NB4 (cell line): ENCODE data around the gene ITGB4.
A peak's percentile ranks its signal among the peaks of the same experiment; 100 is the strongest.

Experiments used
- MYC ChIP-seq: IDR thresholded peaks from 2 replicates; pipeline ENCODE4 v1.6.1; 2011; ENCODE audit warnings: low read depth, low read length
- POLR2A ChIP-seq: IDR thresholded peaks from 2 replicates; pipeline ENCODE4 v1.6.1; 2011; ENCODE audit warnings: mild to moderate bottlenecking; ENCODE audit not compliant: insufficient read length; ENCODE audit errors: extremely low read depth
- TF ChIP-seq, protein P1 (sequence below): IDR thresholded peaks from one replicate; pipeline ENCODE4 v1.5.1; 2012; ENCODE audit warnings: low read depth, low read length
- TF ChIP-seq, protein P2 (sequence below): IDR thresholded peaks from 2 replicates; pipeline ENCODE4 v1.6.1; 2011; ENCODE audit warnings: low read depth, low read length

DNA sequence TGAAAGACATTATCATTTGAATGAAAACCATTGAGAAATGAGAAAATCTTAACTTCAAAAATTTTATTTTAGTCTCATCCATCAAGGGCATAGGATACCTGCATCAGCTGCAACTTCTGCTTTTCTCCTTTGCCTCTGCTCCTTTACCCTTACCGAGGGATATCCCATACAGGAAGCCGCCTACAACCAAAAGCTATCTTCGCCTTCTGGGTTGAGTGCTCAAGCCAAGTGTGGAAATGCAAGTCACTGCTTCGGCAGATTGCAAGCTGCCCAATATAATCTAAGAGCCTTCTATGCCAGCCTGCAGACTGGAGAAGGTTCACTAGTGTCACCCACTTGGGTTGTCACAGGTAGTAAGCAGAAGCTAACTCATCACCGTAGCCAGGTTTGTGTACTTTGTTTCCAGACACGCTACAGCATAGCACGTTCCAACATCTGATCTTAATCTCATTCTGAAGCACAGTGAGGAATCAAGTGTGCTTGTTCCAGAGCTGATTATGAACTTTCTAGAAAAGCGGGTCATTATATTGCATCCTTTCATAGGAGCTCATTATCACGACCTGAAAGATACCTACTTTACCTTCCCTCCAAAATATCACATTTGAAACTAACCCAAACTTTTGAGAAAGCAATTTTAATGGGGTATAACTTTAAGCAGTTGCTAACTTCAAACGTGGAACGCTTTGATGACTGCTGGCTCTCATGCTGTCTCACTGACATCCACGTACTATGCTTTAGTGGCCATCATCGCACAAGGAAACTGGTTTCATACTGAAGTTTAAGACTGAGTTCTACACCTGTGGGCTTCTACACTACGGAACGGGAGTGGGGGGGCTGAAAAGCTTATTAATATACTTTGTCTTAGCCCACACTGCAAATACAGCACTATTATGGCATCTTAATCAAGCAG is 55.4 kb downstream of the ITGB4 start:
- TF ChIP-seq, protein P1, sequence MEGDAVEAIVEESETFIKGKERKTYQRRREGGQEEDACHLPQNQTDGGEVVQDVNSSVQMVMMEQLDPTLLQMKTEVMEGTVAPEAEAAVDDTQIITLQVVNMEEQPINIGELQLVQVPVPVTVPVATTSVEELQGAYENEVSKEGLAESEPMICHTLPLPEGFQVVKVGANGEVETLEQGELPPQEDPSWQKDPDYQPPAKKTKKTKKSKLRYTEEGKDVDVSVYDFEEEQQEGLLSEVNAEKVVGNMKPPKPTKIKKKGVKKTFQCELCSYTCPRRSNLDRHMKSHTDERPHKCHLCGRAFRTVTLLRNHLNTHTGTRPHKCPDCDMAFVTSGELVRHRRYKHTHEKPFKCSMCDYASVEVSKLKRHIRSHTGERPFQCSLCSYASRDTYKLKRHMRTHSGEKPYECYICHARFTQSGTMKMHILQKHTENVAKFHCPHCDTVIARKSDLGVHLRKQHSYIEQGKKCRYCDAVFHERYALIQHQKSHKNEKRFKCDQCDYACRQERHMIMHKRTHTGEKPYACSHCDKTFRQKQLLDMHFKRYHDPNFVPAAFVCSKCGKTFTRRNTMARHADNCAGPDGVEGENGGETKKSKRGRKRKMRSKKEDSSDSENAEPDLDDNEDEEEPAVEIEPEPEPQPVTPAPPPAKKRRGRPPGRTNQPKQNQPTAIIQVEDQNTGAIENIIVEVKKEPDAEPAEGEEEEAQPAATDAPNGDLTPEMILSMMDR = no peak
- TF ChIP-seq POLR2A (peak; percentile 10), MYC (no peak)
- TF ChIP-seq, protein P2, sequence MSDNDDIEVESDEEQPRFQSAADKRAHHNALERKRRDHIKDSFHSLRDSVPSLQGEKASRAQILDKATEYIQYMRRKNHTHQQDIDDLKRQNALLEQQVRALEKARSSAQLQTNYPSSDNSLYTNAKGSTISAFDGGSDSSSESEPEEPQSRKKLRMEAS = no peak
